SK-N-SH (cell line): Measurements from ENCODE around the gene KDM4C. TPM values are rescaled to one million over a fixed set of nuclear protein-coding genes. Genes with fewer than 3 reads are reported as not detected.

ENCODE experiments used
- CTCF ChIA-PET: fragments of 300-600, 350-600 bp; formaldehyde crosslinking; extraction: SDS; loops from one replicate; lab custom pipeline; 2021; lab: Yijun Ruan, JAX
- POLR2A ChIA-PET: fragments of 350-600 bp; sonication (Branson Sonifier 250); formaldehyde crosslinking; extraction: SDS; loops from one replicate; lab custom pipeline; 2020; ENCODE audit warnings: antibody characterized with exemption, inconsistent platforms; lab: Yijun Ruan, JAX
- DNase-seq: peaks from one replicate; pipeline ENCODE4 v3.0.0; 2012
- H2AFZ ChIP-seq: fragments of 200-600 bp; sonication (generic); 2 replicates; pipeline ENCODE4 v1.8.1; 2016; ENCODE audit warnings: antibody characterized with exemption, mild to moderate bottlenecking, low read depth
- H3F3A ChIP-seq: fragments of 200-600 bp; sonication (generic); replicated peaks from 2 replicates; pipeline ENCODE3; 2016; ENCODE audit warnings: antibody characterized with exemption, mild to moderate bottlenecking; ENCODE audit not compliant: insufficient read depth
- H3K27ac ChIP-seq, 2 experiments: fragments of 200-500 bp in 1 of 2; fragments of 200-600 bp in 1 of 2; sonication (Bioruptor generic) in 1 of 2; sonication (generic), shearing (Covaris generic) in 1 of 2; 2 replicates each; pipeline versions ENCODE4 v1.5.1 to v1.6.1; 2014 to 2016; ENCODE audit warnings: low read depth in 2 of 2, inconsistent platforms in 1 of 2, low read length in 1 of 2, mild to moderate bottlenecking in 1 of 2, mixed read lengths in 1 of 2
- H3K27me3 ChIP-seq: fragments of 200-600 bp; sonication (generic), shearing (Covaris generic); 2 replicates; pipeline ENCODE4 v1.6.1; 2016; ENCODE audit warnings: mixed run types; ENCODE audit not compliant: insufficient read depth
- H3K36me3 ChIP-seq, 2 experiments: fragments of 200-500 bp in 1 of 2; fragments of 200-600 bp in 1 of 2; sonication (Bioruptor generic) in 1 of 2; sonication (generic) in 1 of 2; replicated peaks in 1 of 2; 2 replicates each; pipeline versions ENCODE3 to v1.5.1; 2014 to 2016; ENCODE audit warnings: low read length in 1 of 2, mild to moderate bottlenecking in 1 of 2; ENCODE audit not compliant: insufficient read depth in 2 of 2, control insufficient read depth in 1 of 2
- H3K4me1 ChIP-seq, 2 experiments: fragments of 200-500 bp in 1 of 2; fragments of 200-600 bp in 1 of 2; sonication (Bioruptor generic) in 1 of 2; sonication (generic), shearing (Covaris generic) in 1 of 2; 2 replicates each; pipeline versions ENCODE4 v1.5.1 to v1.6.1; 2014 to 2016; ENCODE audit warnings: low read depth in 1 of 2, low read length in 1 of 2, mixed run types in 1 of 2; ENCODE audit not compliant: insufficient read depth in 2 of 2, control insufficient read depth in 1 of 2
- H3K4me2 ChIP-seq: fragments of 200-600 bp; sonication (generic), shearing (Covaris generic); 2 replicates; pipeline ENCODE4 v1.6.1; 2017; ENCODE audit warnings: mixed run types
- H3K4me3 ChIP-seq, 2 experiments: fragments of 200-500 bp in 1 of 2; fragments of 200-600 bp in 1 of 2; sonication (Bioruptor generic) in 1 of 2; sonication (generic), shearing (Covaris generic) in 1 of 2; 2 replicates each; pipeline versions ENCODE4 v1.5.1 to v1.8.1; 2014 to 2016; ENCODE audit warnings: low read depth in 2 of 2, inconsistent platforms in 1 of 2, low read length in 1 of 2, mild to moderate bottlenecking in 1 of 2, mixed read lengths in 1 of 2, moderate library complexity in 1 of 2
- H3K79me2 ChIP-seq: fragments of 200-600 bp; sonication (generic); 2 replicates; pipeline ENCODE4 v1.8.1; 2017; ENCODE audit warnings: mild to moderate bottlenecking; ENCODE audit not compliant: insufficient read depth
- H3K9ac ChIP-seq: fragments of 200-600 bp; sonication (generic); 2 replicates; pipeline ENCODE4 v1.6.1; 2017; ENCODE audit warnings: mixed run types
- H3K9me2 ChIP-seq: fragments of 200-600 bp; sonication (generic); 2 replicates; pipeline ENCODE4 v1.6.1; 2017; ENCODE audit warnings: mixed run types
- H3K9me3 ChIP-seq: fragments of 200-600 bp; sonication (generic); 2 replicates; pipeline ENCODE4 v1.6.1; 2017; ENCODE audit warnings: mixed run types, mild to moderate bottlenecking, moderate library complexity
- H4K20me1 ChIP-seq: fragments of 200-600 bp; sonication (generic); 2 replicates; pipeline ENCODE4 v1.6.1; 2017; ENCODE audit warnings: mild to moderate bottlenecking, mixed run types; ENCODE audit not compliant: insufficient read depth
- CHD2 ChIP-seq: fragments of 150-350 bp; IDR thresholded peaks from 2 replicates; pipeline ENCODE4 v1.6.1; 2018; ENCODE audit warnings: low read length; ENCODE audit not compliant: partially characterized antibody
- CTCF ChIP-seq: fragments of 200-600 bp; sonication (generic); IDR thresholded peaks from 2 replicates; pipeline ENCODE4 v1.6.1; 2017; ENCODE audit warnings: antibody characterized with exemption, mild to moderate bottlenecking, moderate library complexity
- EP300 ChIP-seq, 2 experiments: IDR thresholded peaks; 2 replicates each; pipeline versions ENCODE4 v1.4.0 to v1.6.1; 2012; ENCODE audit warnings: borderline replicate concordance in 1 of 2, low read depth in 1 of 2, low read length in 1 of 2
- FOSL2 ChIP-seq: IDR thresholded peaks from 2 replicates; pipeline ENCODE4 v1.4.0; 2012; ENCODE audit warnings: low read depth, mild to moderate bottlenecking, moderate library complexity, borderline replicate concordance
- FOXJ3 ChIP-seq: sonication (generic); formaldehyde crosslinking; IDR thresholded peaks from 2 replicates; pipeline ENCODE4 v1.5.1; 2020; ENCODE audit warnings: mild to moderate bottlenecking, missing genetic modification reagents
- FOXM1 ChIP-seq: IDR thresholded peaks from 2 replicates; pipeline ENCODE4 v1.4.0; 2012; ENCODE audit warnings: low read depth, mild to moderate bottlenecking
- JUND ChIP-seq: IDR thresholded peaks from 2 replicates; pipeline ENCODE4 v1.4.0; 2012
- MAX ChIP-seq: IDR thresholded peaks from 2 replicates; pipeline ENCODE4 v1.4.0; 2012; ENCODE audit warnings: low read depth
- NFIC ChIP-seq: IDR thresholded peaks from 2 replicates; pipeline ENCODE4 v1.4.0; 2012; ENCODE audit warnings: borderline replicate concordance
- NRF1 ChIP-seq: IDR thresholded peaks from 2 replicates; pipeline ENCODE4 v1.6.1; 2012; ENCODE audit warnings: low read depth, mild to moderate bottlenecking, low read length
- POLR2AphosphoS5 ChIP-seq: IDR thresholded peaks from 2 replicates; pipeline ENCODE4 v1.6.1; 2012; ENCODE audit warnings: low read depth, low read length
- RAD21 ChIP-seq: IDR thresholded peaks from 2 replicates; pipeline ENCODE4 v1.6.1; 2012; ENCODE audit warnings: mild to moderate bottlenecking, low read length
- RCOR1 ChIP-seq: fragments of 150-350 bp; IDR thresholded peaks from 2 replicates; pipeline ENCODE4 v1.6.1; 2017; ENCODE audit warnings: antibody characterized with exemption, low read length
- RFX5 ChIP-seq: IDR thresholded peaks from 2 replicates; pipeline ENCODE4 v1.6.1; 2012; ENCODE audit warnings: mild to moderate bottlenecking, improper control_type of control experiment, low read length
- RXRA ChIP-seq: IDR thresholded peaks from 2 replicates; pipeline ENCODE4 v1.4.0; 2012; ENCODE audit warnings: low read depth, mild to moderate bottlenecking, borderline replicate concordance
- SIN3A ChIP-seq: IDR thresholded peaks from 2 replicates; pipeline ENCODE4 v1.6.1; 2012; ENCODE audit warnings: low read depth, mild to moderate bottlenecking, low read length, moderate library complexity, borderline replicate concordance
- TAF1 ChIP-seq: IDR thresholded peaks from 2 replicates; pipeline ENCODE4 v1.6.1; 2012; ENCODE audit warnings: low read depth, mild to moderate bottlenecking, low read length, moderate library complexity, borderline replicate concordance
- TCF12 ChIP-seq: IDR thresholded peaks from 2 replicates; pipeline ENCODE4 v1.4.0; 2012
- TEAD4 ChIP-seq: IDR thresholded peaks from 2 replicates; pipeline ENCODE4 v1.4.0; 2012; ENCODE audit warnings: mild to moderate bottlenecking, borderline replicate concordance; ENCODE audit not compliant: insufficient read depth
- USF1 ChIP-seq: IDR thresholded peaks from 2 replicates; pipeline ENCODE4 v1.4.0; 2012; ENCODE audit warnings: low read depth, borderline replicate concordance
- YY1 ChIP-seq: IDR thresholded peaks from 2 replicates; pipeline ENCODE4 v1.4.0; 2012; ENCODE audit warnings: low read depth, mild to moderate bottlenecking
- WGBS: methylation state at CpG from one replicate; pipeline ENCODE4 v1.1.6; 2017; ENCODE audit warnings: low lambda C conversion rate; 5-methylcytosine and 5-hydroxymethylcytosine counted together
- polyA plus RNA-seq, 3 experiments: library from polyadenylated mRNA; depleted of rRNA; stranded (reverse); fragments of >200 nt; gene quantifications; 2 replicates each; pipeline ENCODE4 v1.2.3, GENCODE V29; 2012

Gene KDM4C
- polyA plus RNA-seq, 1 of the 3 experiments (the other 2 are of a cell fraction): 9.4 TPM

GRCh38 chr9:7130266-7130820, 372.6 kb downstream of the KDM4C start (continued):
- TF ChIP-seq JUND: peak; percentile 23; the same call in 1 of the 2 replicates
- no peak for TF ChIP-seq CTCF
- TF ChIP-seq USF1: no peak; the same call in 1 of the 2 replicates
- peak; percentile 95 for TF ChIP-seq RCOR1
- no peak for TF ChIP-seq MAX
- TF ChIP-seq RAD21: peak; percentile 24; the same call in 1 of the 2 replicates
- peak; percentile 90 for TF ChIP-seq CHD2

- H3K9me3 ChIP-seq: no peaks in the 10 kb centered on the region
- no peak for DNase-seq
- no peaks in the 10 kb centered on the region for H4K20me1 ChIP-seq
- H3K9ac ChIP-seq: no peak overlapping the region
- no peaks in the 10 kb centered on the region for H3K79me2 ChIP-seq
- WGBS: 0% methylated on average over 1 of the region's 1 CpG
- H3K4me3 ChIP-seq: no peak overlapping the region
- no peak for TF ChIP-seq FOXM1
- no peak for TF ChIP-seq CTCF
- TF ChIP-seq RCOR1: no peak
- no peaks in the 10 kb centered on the region for H3K27me3 ChIP-seq
- H3K9me2 ChIP-seq: no peaks in the 10 kb centered on the region
- no peaks in the 10 kb centered on the region for H3F3A ChIP-seq
- H2AFZ ChIP-seq: no peak overlapping the region
- CTCF ChIA-PET: no interaction called here
- POLR2A ChIA-PET: no interaction called here
- peaks cover 4 to 11% of the 10 kb centered on the region in 2 experiments for H3K36me3 ChIP-seq
- H3K4me2 ChIP-seq: no peak overlapping the region
- peaks cover 0 to 15% of the 10 kb centered on the region in 2 experiments; a peak in 2 of 4 replicates for H3K4me1 ChIP-seq
- H3K27ac ChIP-seq: no peak overlapping the region
Observed at GRCh38 chr9:7132605-7133004, 374.8 kb downstream of the KDM4C start.

GRCh38 chr9:7135735-7136134, 378.0 kb downstream of the KDM4C start:
- peaks cover 0 to under 1% of the 10 kb centered on the region in 2 experiments; a peak in 1 of 4 replicates for H3K4me1 ChIP-seq
- H4K20me1 ChIP-seq: no peaks in the 10 kb centered on the region
- H3K27ac ChIP-seq: no peak overlapping the region
- H2AFZ ChIP-seq: no peak overlapping the region
- CTCF ChIA-PET: interaction anchor here (0.9 kb wide), 1 partner anchor 15 kb away, joined by 3 read pairs; no protein-coding TSS in a partner anchor
- H3K9me2 ChIP-seq: no peaks in the 10 kb centered on the region
- no peak overlapping the region for H3K4me3 ChIP-seq
- H3K27me3 ChIP-seq: no peaks in the 10 kb centered on the region
- no peak overlapping the region for H3K9ac ChIP-seq
- no peak overlapping the region for H3K4me2 ChIP-seq
- POLR2A ChIA-PET: no interaction called here
- H3F3A ChIP-seq: no peaks in the 10 kb centered on the region
- no peak for DNase-seq
- H3K9me3 ChIP-seq: no peaks in the 10 kb centered on the region
- no peaks in the 10 kb centered on the region for H3K79me2 ChIP-seq
- WGBS: 86% methylated on average over 4 of the region's 4 CpGs
- peaks cover 0 to 5% of the 10 kb centered on the region in 2 experiments for H3K36me3 ChIP-seq
- TF ChIP-seq YY1: no peak
- TF ChIP-seq FOXM1: no peak
- no peak for TF ChIP-seq POLR2AphosphoS5
- TF ChIP-seq RXRA: no peak
- TF ChIP-seq NFIC: no peak
- TF ChIP-seq RCOR1: no peak
- no peak for TF ChIP-seq TCF12
- no peak for TF ChIP-seq FOXJ3 (CRISPR knock-in tag)
- TF ChIP-seq RFX5: no peak
- TF ChIP-seq FOSL2: no peak
- TF ChIP-seq SIN3A: no peak
- no peak for TF ChIP-seq EP300 (IDR thresholded peaks at IDR 0.05; ENCODE audit: borderline replicate concordance in 1 of 2, low read depth in 1 of 2, low read length in 1 of 2)
- TF ChIP-seq TAF1: no peak
- no peak for TF ChIP-seq NRF1
- TF ChIP-seq USF1: no peak
- TF ChIP-seq TEAD4: no peak
